HEK293 (cell line): ENCODE measurements around the gene PRR33.

Experiments used
- CTCF ChIA-PET: fragments of 350-600 bp; formaldehyde crosslinking; extraction: SDS; loops from one replicate; lab custom pipeline; 2021; ENCODE audit warnings: antibody characterized with exemption; lab: Yijun Ruan, JAX
- POLR2A ChIA-PET: fragments of 300-600 bp; formaldehyde crosslinking; extraction: SDS; loops from one replicate; lab custom pipeline; 2020; ENCODE audit warnings: antibody characterized with exemption, inconsistent platforms; lab: Yijun Ruan, JAX
- H3K27ac ChIP-seq: fragments of 200-500 bp; sonication (Bioruptor generic); 2 replicates; pipeline ENCODE4 v1.5.1; 2014; ENCODE audit warnings: low read depth, low read length, control low read depth, inconsistent platforms; ENCODE audit errors: extremely low read depth
- H3K36me3 ChIP-seq, 2 experiments: fragments of 200-500 bp in 1 of 2; sonication (Bioruptor generic) in 1 of 2; 1 replicate in 1 of 2; 2 replicates in 1 of 2; pipeline ENCODE4 v1.5.1; 2014 to 2017; ENCODE audit warnings: inconsistent platforms in 2 of 2, low read length in 2 of 2; ENCODE audit not compliant: control insufficient read depth in 2 of 2, insufficient read depth in 1 of 2
- H3K4me1 ChIP-seq: fragments of 200-500 bp; sonication (Bioruptor generic); 2 replicates; pipeline ENCODE4 v1.5.1; 2014; ENCODE audit warnings: mild to moderate bottlenecking, low read length, inconsistent platforms; ENCODE audit not compliant: control insufficient read depth, insufficient read depth
- H3K4me3 ChIP-seq: 2 replicates; pipeline ENCODE4 v1.5.1; 2011; ENCODE audit warnings: low read depth, mild to moderate bottlenecking, control low read depth, low read length, moderate library complexity
- H3K9me3 ChIP-seq: fragments of 200-500 bp; sonication (Bioruptor generic); 2 replicates; pipeline ENCODE4 v1.5.1; 2014; ENCODE audit warnings: low read depth, low read length, inconsistent platforms; ENCODE audit not compliant: control insufficient read depth, insufficient read depth
- KLF1 ChIP-seq: fragments of 450-650 bp; formaldehyde crosslinking; IDR thresholded peaks from 2 replicates; pipeline ENCODE4 v1.5.1; 2016; ENCODE audit warnings: missing biosample characterization, missing genetic modification characterization
- PRDM4 ChIP-seq: fragments of 450-650 bp; formaldehyde crosslinking; IDR thresholded peaks from 2 replicates; pipeline ENCODE4 v1.5.1; 2017; ENCODE audit warnings: missing biosample characterization, missing genetic modification characterization
- SALL2 ChIP-seq: fragments of 450-650 bp; formaldehyde crosslinking; IDR thresholded peaks from 2 replicates; pipeline ENCODE4 v1.5.0; 2017; ENCODE audit warnings: missing biosample characterization, mild to moderate bottlenecking, missing genetic modification characterization, borderline replicate concordance
- ZNF175 ChIP-seq: fragments of 450-650 bp; formaldehyde crosslinking; IDR thresholded peaks from 2 replicates; pipeline ENCODE4 v1.5.1; 2016; ENCODE audit warnings: missing biosample characterization, missing genetic modification characterization
- ZNF26 ChIP-seq: fragments of 450-650 bp; formaldehyde crosslinking; IDR thresholded peaks from 2 replicates; pipeline ENCODE4 v1.5.1; 2016; ENCODE audit warnings: missing biosample characterization, missing genetic modification characterization
- ZNF274 ChIP-seq, 2 experiments: fragments of 200-500 bp in 1 of 2; fragments of 450-650 bp in 1 of 2; sonication (Bioruptor generic) in 1 of 2; formaldehyde crosslinking in 1 of 2; IDR thresholded peaks; 2 replicates each; pipeline versions ENCODE4 v1.5.1 to v1.6.1; 2014 to 2016; ENCODE audit warnings: borderline replicate concordance in 1 of 2, inconsistent platforms in 1 of 2, low read length in 1 of 2, missing biosample characterization in 1 of 2, missing genetic modification characterization in 1 of 2
- ZNF37A ChIP-seq: fragments of 450-650 bp; IDR thresholded peaks from 2 replicates; pipeline ENCODE4 v1.5.1; 2018; ENCODE audit warnings: missing biosample characterization, missing genetic modification characterization
- ZNF391 ChIP-seq: fragments of 450-650 bp; formaldehyde crosslinking; IDR thresholded peaks from 2 replicates; pipeline ENCODE4 v1.5.1; 2016; ENCODE audit warnings: low read depth, missing biosample characterization, missing genetic modification characterization, borderline replicate concordance
- ZNF433 ChIP-seq: fragments of 450-650 bp; formaldehyde crosslinking; IDR thresholded peaks from 2 replicates; pipeline ENCODE4 v1.5.1; 2016; ENCODE audit warnings: missing biosample characterization, missing genetic modification characterization, low read depth
- ZNF449 ChIP-seq: fragments of 450-650 bp; formaldehyde crosslinking; IDR thresholded peaks from 2 replicates; pipeline ENCODE4 v1.5.1; 2017; ENCODE audit warnings: missing biosample characterization, mild to moderate bottlenecking, missing genetic modification characterization, moderate library complexity
- ZNF518A ChIP-seq: fragments of 450-650 bp; formaldehyde crosslinking; conservative IDR thresholded peaks from 2 replicates; pipeline ENCODE4 v1.5.1; 2016; ENCODE audit warnings: low read depth, missing biosample characterization, missing genetic modification characterization
- ZNF704 ChIP-seq: fragments of 450-650 bp; formaldehyde crosslinking; IDR thresholded peaks from 2 replicates; pipeline ENCODE4 v1.5.1; 2016; ENCODE audit warnings: missing biosample characterization, missing genetic modification characterization
- ZXDB ChIP-seq: fragments of 450-650 bp; formaldehyde crosslinking; IDR thresholded peaks from 2 replicates; pipeline ENCODE4 v1.5.1; 2016; ENCODE audit warnings: missing biosample characterization, missing genetic modification characterization

The PRR33 gene

GRCh38 chr11:1858576-1858975 lies 33.1 kb downstream of the PRR33 start:
- no peak for TF ChIP-seq ZNF449 (tag by site-specific recombination)
- no peak for TF ChIP-seq ZNF704 (tag by site-specific recombination)
- Histone ChIP-seq H3K27ac (no peak overlapping the region), H3K36me3 (no peaks in the 10 kb centered on the region), H3K9me3 (no peaks in the 10 kb centered on the region), H3K4me3 (no peak overlapping the region), H3K4me1 (no peaks in the 10 kb centered on the region)
- POLR2A ChIA-PET = no interaction called here
- CTCF ChIA-PET = interaction anchor here (0.8 kb wide), 1 partner anchor 293 kb away, joined by 3 read pairs; no protein-coding TSS in a partner anchor

- H3K36me3 ChIP-seq = no peaks in the 10 kb centered on the region
- TF ChIP-seq PRDM4 (tag by site-specific recombination) = no peak
- no peak for TF ChIP-seq ZNF433
- TF ChIP-seq ZNF518A (tag by site-specific recombination) = no peak
- TF ChIP-seq ZNF391 (tag by site-specific recombination) = no peak
- TF ChIP-seq ZNF274 (IDR thresholded peaks at IDR 0.05; ENCODE audit: low read length) = no peak
- no peak for TF ChIP-seq ZNF274 (tag by site-specific recombination; IDR thresholded peaks at IDR 0.05; ENCODE audit: borderline replicate concordance)
- TF ChIP-seq ZNF26 (tag by site-specific recombination) = no peak
- TF ChIP-seq KLF1 (tag by site-specific recombination) = no peak
- no peak for TF ChIP-seq SALL2
- no peak for TF ChIP-seq ZNF37A
- no peak for TF ChIP-seq ZNF175 (tag by site-specific recombination)
- TF ChIP-seq ZXDB (tag by site-specific recombination) = no peak
- CTCF ChIA-PET = interaction anchor here (0.7 kb wide), 1 partner anchor 165 kb away, joined by 5 read pairs; no protein-coding TSS in a partner anchor
- H3K27ac ChIP-seq = no peak overlapping the region
- POLR2A ChIA-PET = no interaction called here
- no peaks in the 10 kb centered on the region for H3K9me3 ChIP-seq
- H3K4me1 ChIP-seq = no peaks in the 10 kb centered on the region
- no peak overlapping the region for H3K4me3 ChIP-seq
Measured at GRCh38 chr11:1858154-1858553, 33.5 kb downstream of the PRR33 start.
